ENCODE measurements around the gene GSK3B. TPM values are rescaled to one million over a fixed set of nuclear protein-coding genes. Genes with fewer than 3 reads are reported as not detected.

The GSK3B gene
- total RNA-seq, 3 donors from 2014 or later (not counting 1 experiment from before 2014, with no cell fraction given): 61.3 to 67.0 (median 62.7) TPM

- H3K36me3 ChIP-seq (ENCODE audit: control insufficient read depth, insufficient read depth, low read length): no peaks in the 10 kb centered on the region
- no peaks in the 10 kb centered on the region for H3K9me3 ChIP-seq (ENCODE audit: control insufficient read depth, insufficient read depth, low read length)
- H3K36me3 Mint-ChIP-seq: no peaks in the 10 kb centered on the region
- H3K27me3 ChIP-seq (ENCODE audit: control insufficient read depth, insufficient read depth, low read length): no peaks in the 10 kb centered on the region
- no peak overlapping the region for H3K4me3 Mint-ChIP-seq
- no peak for TF ChIP-seq CTCF (IDR thresholded peaks at IDR 0.05)
- no peak overlapping the region for H3K27ac ChIP-seq (ENCODE audit: low read length)
- no peak for DNase-seq
- intact Hi-C loops (cut with micrococcal nuclease): no loop called here
- no peaks in the 10 kb centered on the region for H3K4me1 ChIP-seq (ENCODE audit: control insufficient read depth, insufficient read depth, low read length)
- ATAC-seq: no peak
- 94% methylated on average over 2 of the region's 2 CpGs for WGBS (ENCODE audit: insufficient coverage)
- no peak overlapping the region for H3K4me3 ChIP-seq (ENCODE audit: low read length)
- H3K4me1 Mint-ChIP-seq: no peaks in the 10 kb centered on the region
- no peaks in the 10 kb centered on the region for H3K9me3 Mint-ChIP-seq
- peaks cover 6 to 14% of the 10 kb centered on the region in 2 donors for H3K27me3 Mint-ChIP-seq (ENCODE audit: low read depth in 2 of 2)
- no peak overlapping the region for H3K27ac Mint-ChIP-seq
Observed at GRCh38 chr3:119794401-119794800, 299.8 kb downstream of the GSK3B start.

DNA sequence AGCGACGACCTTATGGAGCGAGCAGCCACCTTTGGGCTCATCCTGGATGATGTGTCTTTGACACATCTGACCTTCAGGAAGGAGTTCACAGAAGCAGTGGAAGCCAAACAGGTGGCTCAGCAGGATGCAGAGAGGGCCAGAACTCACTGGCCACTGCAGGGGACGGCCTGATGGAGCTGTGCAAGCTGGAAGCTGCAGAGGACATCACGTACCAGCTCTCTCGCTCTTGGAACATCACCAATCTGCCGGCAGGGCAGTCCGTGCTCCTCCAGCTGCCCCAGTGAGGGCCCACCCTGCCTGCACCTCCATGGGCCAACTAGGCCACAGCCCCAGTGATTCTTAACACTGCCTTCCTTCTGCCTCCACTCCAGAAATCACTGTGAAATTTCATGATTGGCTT, 302.0 kb downstream of the GSK3B start:
- no peaks in the 10 kb centered on the region for H3K27me3 ChIP-seq (ENCODE audit: control insufficient read depth, insufficient read depth, low read length)

GRCh38 chr3:119790369-119790768, 303.9 kb downstream of the GSK3B start:
- H3K4me3 ChIP-seq (ENCODE audit: low read length): no peak overlapping the region
- H3K36me3 ChIP-seq (ENCODE audit: control insufficient read depth, insufficient read depth, low read length): no peaks in the 10 kb centered on the region
- no peak for ATAC-seq
- 90% methylated on average over 2 of the region's 3 CpGs for WGBS (ENCODE audit: insufficient coverage)
- H3K4me3 Mint-ChIP-seq: no peak overlapping the region
- no peaks in the 10 kb centered on the region for H3K36me3 Mint-ChIP-seq
- H3K9me3 ChIP-seq (ENCODE audit: control insufficient read depth, insufficient read depth, low read length): no peaks in the 10 kb centered on the region
- no peaks in the 10 kb centered on the region for H3K4me1 Mint-ChIP-seq
- no peaks in the 10 kb centered on the region for H3K9me3 Mint-ChIP-seq
- H3K27ac Mint-ChIP-seq: no peak overlapping the region
- no peak for TF ChIP-seq CTCF (IDR thresholded peaks at IDR 0.05)
- intact Hi-C loops (cut with micrococcal nuclease): no loop called here
- H3K27me3 Mint-ChIP-seq (ENCODE audit: low read depth in 2 of 2): peaks cover 0 to 1% of the 10 kb centered on the region in 2 donors
- H3K27ac ChIP-seq (ENCODE audit: low read length): no peak overlapping the region
- no peaks in the 10 kb centered on the region for H3K4me1 ChIP-seq (ENCODE audit: control insufficient read depth, insufficient read depth, low read length)
- H3K27me3 ChIP-seq (ENCODE audit: control insufficient read depth, insufficient read depth, low read length): no peaks in the 10 kb centered on the region
- DNase-seq: no peak

More for the DNA sequence above, 302.0 kb downstream of the GSK3B start:
- no peaks in the 10 kb centered on the region for H3K9me3 ChIP-seq (ENCODE audit: control insufficient read depth, insufficient read depth, low read length)
- no peak overlapping the region for H3K27ac Mint-ChIP-seq
- no peak for TF ChIP-seq CTCF (IDR thresholded peaks at IDR 0.05)
- H3K27me3 Mint-ChIP-seq (ENCODE audit: low read depth in 2 of 2): peaks cover 0 to 12% of the 10 kb centered on the region in 2 donors
- no peak overlapping the region for H3K4me3 Mint-ChIP-seq
- H3K27ac ChIP-seq (ENCODE audit: low read length): no peak overlapping the region
- 96% methylated on average over 8 of the region's 8 CpGs for WGBS (ENCODE audit: insufficient coverage)
- H3K9me3 Mint-ChIP-seq: no peaks in the 10 kb centered on the region
- H3K4me3 ChIP-seq (ENCODE audit: low read length): no peak overlapping the region
- ATAC-seq (no peak), DNase-seq (no peak)
- no peaks in the 10 kb centered on the region for H3K36me3 Mint-ChIP-seq
- H3K4me1 Mint-ChIP-seq: no peaks in the 10 kb centered on the region
- no peaks in the 10 kb centered on the region for H3K4me1 ChIP-seq (ENCODE audit: control insufficient read depth, insufficient read depth, low read length)
- intact Hi-C loops (cut with micrococcal nuclease): no loop called here
- H3K36me3 ChIP-seq (ENCODE audit: control insufficient read depth, insufficient read depth, low read length): no peaks in the 10 kb centered on the region

DNA sequence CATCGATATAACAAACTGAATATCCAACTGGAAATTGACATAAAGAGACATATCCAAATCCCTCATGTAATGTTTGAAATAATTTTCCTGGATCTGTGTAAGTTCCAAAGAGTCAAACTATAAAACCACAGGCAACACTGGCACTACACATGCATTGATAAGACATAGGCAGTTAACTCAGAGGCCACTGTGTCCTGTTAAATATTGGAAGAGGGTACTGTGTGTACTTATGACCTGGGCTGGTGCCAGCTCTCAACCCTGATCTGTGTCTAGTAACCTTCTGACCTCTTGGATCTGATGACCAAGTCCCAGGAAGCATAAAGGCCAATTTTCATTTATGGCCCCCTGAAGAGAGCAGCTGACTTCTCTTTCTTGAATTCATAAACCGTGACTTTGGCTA, 307.8 kb downstream of the GSK3B start:
- Histone ChIP-seq H3K27ac (ENCODE audit: low read length) (no peak overlapping the region), H3K36me3 (ENCODE audit: control insufficient read depth, insufficient read depth, low read length) (no peaks in the 10 kb centered on the region), H3K4me1 (ENCODE audit: control insufficient read depth, insufficient read depth, low read length) (no peaks in the 10 kb centered on the region), H3K27me3 (ENCODE audit: control insufficient read depth, insufficient read depth, low read length) (no peaks in the 10 kb centered on the region), H3K9me3 (ENCODE audit: control insufficient read depth, insufficient read depth, low read length) (no peaks in the 10 kb centered on the region), H3K4me3 (ENCODE audit: low read length) (no peak overlapping the region)
- Mint-ChIP-seq H3K4me1 (no peaks in the 10 kb centered on the region), H3K9me3 (no peaks in the 10 kb centered on the region), H3K4me3 (no peak overlapping the region), H3K36me3 (no peaks in the 10 kb centered on the region), H3K27me3 (ENCODE audit: low read depth in 2 of 2) (peaks cover 3 to 7% of the 10 kb centered on the region in 2 donors), H3K27ac (no peak overlapping the region)
- 94% methylated on average over 2 of the region's 2 CpGs for WGBS (ENCODE audit: insufficient coverage)
- no peak for ATAC-seq
- intact Hi-C loops (cut with micrococcal nuclease): no loop called here
- DNase-seq: no peak
- no peak for TF ChIP-seq CTCF (IDR thresholded peaks at IDR 0.05)
